Activated gamma-delta T cell (primary cell): ENCODE measurements around the gene APLF.

Experiments
- DNase-seq: peaks from one replicate; lab custom pipeline; 2025; lab: John Stamatoyannopoulos, UW
- total RNA-seq, 2 donors: gene quantifications; one replicate each; lab custom pipeline; 2026; lab: John Stamatoyannopoulos, UW

Gene APLF
- 17.9 to 18.4 reads per million in 2 donors for total RNA-seq

GRCh38 chr2:68467077-68467960 lies at the start of gene APLF, which contains the start of gene FBXO48:
Gene APLF (plus strand): TSS chr2:68467585. CDS start chr2:68467732, 147 bp downstream.
Gene FBXO48 (minus strand): TSS chr2:68467294. CDS start chr2:68465145, 2,149 bp downstream.
- peak; percentile 89 for DNase-seq

GRCh38 chr2:68417926-68418325 lies 49.5 kb upstream of the APLF start:
- DNase-seq: no peak

GRCh38 chr2:68418419-68418818 lies 49.0 kb upstream of the APLF start:
- DNase-seq: no peak

GRCh38 chr2:68418855-68419254 lies 48.5 kb upstream of the APLF start:
- DNase-seq: no peak

GRCh38 chr2:68420254-68420910 lies 47.0 kb upstream of the APLF start:
- no peak for DNase-seq

GRCh38 chr2:68423966-68424650 lies 43.3 kb upstream of the APLF start:
- no peak for DNase-seq

- no peak for DNase-seq
These were observed 41.9 kb upstream of the APLF start for GRCh38 chr2:68425503-68425902.

- DNase-seq: no peak
These were observed 40.9 kb upstream of the APLF start for GRCh38 chr2:68426446-68426845.

GRCh38 chr2:68426848-68427579 lies 40.4 kb upstream of the APLF start:
- no peak for DNase-seq

- DNase-seq: no peak
These were observed 39.3 kb upstream of the APLF start for GRCh38 chr2:68428126-68428525.

- DNase-seq: no peak
These were observed 38.6 kb upstream of the APLF start for GRCh38 chr2:68428746-68429145.

- DNase-seq: no peak
These were observed 38.0 kb upstream of the APLF start for GRCh38 chr2:68429311-68429826.

GRCh38 chr2:68431316-68431972 lies 35.9 kb upstream of the APLF start:
- DNase-seq: no peak

GRCh38 chr2:68432696-68433658 lies 34.4 kb upstream of the APLF start:
- DNase-seq: no peak

GRCh38 chr2:68434981-68435380 lies 32.4 kb upstream of the APLF start:
- DNase-seq: no peak

GRCh38 chr2:68435615-68436014 lies 31.8 kb upstream of the APLF start:
- DNase-seq: no peak

- DNase-seq: no peak
These were observed 31.1 kb upstream of the APLF start for GRCh38 chr2:68436270-68436669.

- DNase-seq: no peak
These were observed 28.7 kb upstream of the APLF start for GRCh38 chr2:68438455-68439303.
